ENCODE measurements around the gene OR10H2.

Gene OR10H2

DNA sequence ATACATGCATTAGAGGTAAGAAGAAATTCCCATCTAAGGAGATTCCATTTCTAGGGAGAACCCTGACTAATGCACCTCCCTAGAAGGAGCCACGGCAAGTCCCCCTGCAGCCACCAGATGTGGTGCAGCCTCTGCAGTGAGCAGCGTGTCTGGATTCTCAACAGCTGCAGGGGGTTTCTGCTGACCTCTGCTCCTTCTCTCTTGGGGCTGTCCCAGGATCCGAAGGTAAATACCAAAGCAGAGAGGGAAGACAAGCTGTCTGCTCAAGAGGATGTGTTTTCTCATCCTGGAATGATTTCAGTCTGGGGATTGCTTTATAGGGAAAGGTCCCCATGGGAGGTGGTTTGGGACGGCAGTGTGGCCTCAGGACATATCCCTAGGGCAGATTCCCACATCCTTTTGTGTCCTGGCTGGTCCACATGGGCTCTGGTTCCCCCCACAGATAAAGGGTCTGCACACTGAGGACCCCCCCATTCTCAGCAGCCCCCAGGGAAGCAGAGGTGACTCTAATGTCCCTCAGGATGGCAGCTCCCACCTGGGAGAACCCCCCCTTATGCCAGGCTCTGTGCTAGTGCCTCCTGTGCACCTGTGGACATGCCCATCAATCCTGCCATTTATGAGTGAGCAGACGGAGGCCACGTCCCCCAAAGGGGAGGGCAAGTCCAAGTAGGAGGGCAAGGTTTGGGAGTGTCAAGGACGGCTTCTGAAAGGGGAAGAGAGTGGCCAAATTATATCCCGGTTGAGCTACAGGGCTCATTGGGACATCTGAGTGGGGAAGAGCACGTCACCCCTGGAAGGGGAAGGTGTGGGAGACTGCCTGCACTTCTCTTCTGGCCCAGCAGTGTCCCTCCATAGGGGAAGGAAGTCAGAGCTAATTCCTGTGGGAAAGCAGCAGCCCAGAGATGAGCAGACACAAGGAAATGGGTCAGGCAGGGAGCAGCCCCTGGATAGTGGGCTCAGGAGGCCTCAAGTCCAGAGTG is 49.5 kb downstream of the OR10H2 start:
- Histone ChIP-seq H3K79me2 (ENCODE audit: insufficient read depth, low read length) (no peaks in the 10 kb centered on the region), H4K20me1 (ENCODE audit: insufficient read depth, low read length, poor library complexity, severe bottlenecking) (no peaks in the 10 kb centered on the region), H3K9me2 (replicated peaks; ENCODE audit: low read depth, low read length) (no peaks in the 10 kb centered on the region), H3K27me3 (ENCODE audit: insufficient read depth, low read length, poor library complexity, severe bottlenecking) (no peaks in the 10 kb centered on the region), H3K9me3 (ENCODE audit: insufficient read depth, low read depth, low read length) (no peaks in the 10 kb centered on the region), H3K4me2 (ENCODE audit: low read depth, low read length, poor library complexity, severe bottlenecking) (no peak overlapping the region), H2AFZ (ENCODE audit: low read length) (no peak overlapping the region), H3K4me3 (ENCODE audit: low read length, poor library complexity, severe bottlenecking) (no peak overlapping the region), H3K4me1 (ENCODE audit: insufficient read depth, low read length, poor library complexity, severe bottlenecking) (no peaks in the 10 kb centered on the region), H3K9ac (ENCODE audit: low read depth, low read length, poor library complexity, severe bottlenecking) (no peak overlapping the region), H3F3A (ENCODE audit: low read depth) (no peaks in the 10 kb centered on the region), H3K36me3 (ENCODE audit: insufficient read depth, low read length) (no peaks in the 10 kb centered on the region)
- TF ChIP-seq, protein P1, sequence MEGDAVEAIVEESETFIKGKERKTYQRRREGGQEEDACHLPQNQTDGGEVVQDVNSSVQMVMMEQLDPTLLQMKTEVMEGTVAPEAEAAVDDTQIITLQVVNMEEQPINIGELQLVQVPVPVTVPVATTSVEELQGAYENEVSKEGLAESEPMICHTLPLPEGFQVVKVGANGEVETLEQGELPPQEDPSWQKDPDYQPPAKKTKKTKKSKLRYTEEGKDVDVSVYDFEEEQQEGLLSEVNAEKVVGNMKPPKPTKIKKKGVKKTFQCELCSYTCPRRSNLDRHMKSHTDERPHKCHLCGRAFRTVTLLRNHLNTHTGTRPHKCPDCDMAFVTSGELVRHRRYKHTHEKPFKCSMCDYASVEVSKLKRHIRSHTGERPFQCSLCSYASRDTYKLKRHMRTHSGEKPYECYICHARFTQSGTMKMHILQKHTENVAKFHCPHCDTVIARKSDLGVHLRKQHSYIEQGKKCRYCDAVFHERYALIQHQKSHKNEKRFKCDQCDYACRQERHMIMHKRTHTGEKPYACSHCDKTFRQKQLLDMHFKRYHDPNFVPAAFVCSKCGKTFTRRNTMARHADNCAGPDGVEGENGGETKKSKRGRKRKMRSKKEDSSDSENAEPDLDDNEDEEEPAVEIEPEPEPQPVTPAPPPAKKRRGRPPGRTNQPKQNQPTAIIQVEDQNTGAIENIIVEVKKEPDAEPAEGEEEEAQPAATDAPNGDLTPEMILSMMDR (conservative IDR thresholded peaks at IDR 0.05; ENCODE audit: low read length): no peak

Data from Loucy (cell line).